HG02610 (cell line): Measurements from ENCODE around the gene CUL9.
A peak's percentile ranks its signal among the peaks of the same experiment; 100 is the strongest.

Source experiments
- ATAC-seq: cut with Tn5 transposase; IDR thresholded peaks from one replicate; pipeline ENCODE4 v1.9.1; 2021; ENCODE audit warnings: mild to moderate bottlenecking, moderate library complexity; ENCODE audit not compliant: unreplicated experiment

Gene CUL9

GRCh38 chr6:43254138-43254817 lies 72.3 kb downstream of the CUL9 start:
- no peak for ATAC-seq

- ATAC-seq = no peak
Measured at GRCh38 chr6:43254846-43255245, 72.8 kb downstream of the CUL9 start.

GRCh38 chr6:43255408-43256054 lies 73.5 kb downstream of the CUL9 start:
- ATAC-seq = no peak

GRCh38 chr6:43256670-43257366 lies 74.8 kb downstream of the CUL9 start:
- ATAC-seq = no peak

- ATAC-seq = no peak
Measured at GRCh38 chr6:43257367-43258145, 75.6 kb downstream of the CUL9 start.

GRCh38 chr6:43258180-43258579 lies 76.2 kb downstream of the CUL9 start:
- ATAC-seq = no peak

GRCh38 chr6:43258807-43259686 lies 77.1 kb downstream of the CUL9 start:
- no peak for ATAC-seq

GRCh38 chr6:43260791-43261190 lies 78.8 kb downstream of the CUL9 start:
- no peak for ATAC-seq

- ATAC-seq = no peak
Measured at GRCh38 chr6:43261198-43261597, 79.2 kb downstream of the CUL9 start.

- no peak for ATAC-seq
Measured at GRCh38 chr6:43262000-43262779, 80.2 kb downstream of the CUL9 start.

GRCh38 chr6:43262780-43263313 lies 80.9 kb downstream of the CUL9 start:
- no peak for ATAC-seq

GRCh38 chr6:43263314-43264178 lies 81.5 kb downstream of the CUL9 start:
- ATAC-seq = peak; percentile 87

GRCh38 chr6:43264599-43265145 lies 82.7 kb downstream of the CUL9 start:
- no peak for ATAC-seq

- no peak for ATAC-seq
Measured at GRCh38 chr6:43265564-43265963, 83.6 kb downstream of the CUL9 start.

- ATAC-seq = no peak
Measured at GRCh38 chr6:43267619-43268354, 85.8 kb downstream of the CUL9 start.

GRCh38 chr6:43268355-43268700 lies 86.3 kb downstream of the CUL9 start:
- ATAC-seq = no peak

- no peak for ATAC-seq
Measured at GRCh38 chr6:43268782-43269272, 86.8 kb downstream of the CUL9 start.
